WTC11 (cell line): ENCODE results near the gene KCNA2.

ENCODE experiments used
- ATF3 ChIP-seq: sonication (generic); formaldehyde crosslinking; conservative IDR thresholded peaks from 2 replicates; pipeline ENCODE4 v1.8.1; 2022; ENCODE audit warnings: mild to moderate bottlenecking, missing genetic modification reagents
- CTCF ChIP-seq: fragments of 200-600 bp; IDR thresholded peaks from 2 replicates; pipeline ENCODE4 v1.8.0; 2022; ENCODE audit warnings: antibody characterized with exemption
- E2F1 ChIP-seq: sonication (generic); formaldehyde crosslinking; IDR thresholded peaks from 2 replicates; pipeline ENCODE4 v1.8.0; 2022; ENCODE audit warnings: mild to moderate bottlenecking, missing genetic modification reagents
- FOXP1 ChIP-seq: sonication (generic); formaldehyde crosslinking; IDR thresholded peaks from 2 replicates; pipeline ENCODE4 v1.8.0; 2022; ENCODE audit warnings: missing genetic modification reagents, mild to moderate bottlenecking, moderate library complexity, borderline replicate concordance
- JUN ChIP-seq: sonication (generic); formaldehyde crosslinking; IDR thresholded peaks from 2 replicates; pipeline ENCODE4 v1.8.0; 2023; ENCODE audit warnings: mild to moderate bottlenecking, missing genetic modification reagents
- MAX ChIP-seq: sonication (generic); formaldehyde crosslinking; IDR thresholded peaks from 2 replicates; pipeline ENCODE4 v1.8.0; 2022; ENCODE audit warnings: mild to moderate bottlenecking, missing genetic modification reagents
- NFE2L1 ChIP-seq: sonication (generic); formaldehyde crosslinking; IDR thresholded peaks from 2 replicates; pipeline ENCODE4 v1.8.1; 2023; ENCODE audit warnings: missing genetic modification reagents
- TP53 ChIP-seq: sonication (generic); formaldehyde crosslinking; IDR thresholded peaks from 2 replicates; pipeline ENCODE4 v1.8.1; 2023; ENCODE audit warnings: mild to moderate bottlenecking, missing genetic modification reagents
- USF2 ChIP-seq: sonication (generic); formaldehyde crosslinking; IDR thresholded peaks from 2 replicates; pipeline ENCODE4 v1.8.1; 2023; ENCODE audit warnings: mild to moderate bottlenecking, missing genetic modification reagents, moderate library complexity
- ZNF423 ChIP-seq: fragments of 250-450 bp; sonication (Bioruptor Pico); IDR thresholded peaks from 2 replicates; pipeline ENCODE4 v2.1.2; 2022; ENCODE audit warnings: mild to moderate bottlenecking, moderate library complexity

- peak; percentile 59 for TF ChIP-seq CTCF
- no peak for TF ChIP-seq USF2
- TF ChIP-seq ZNF423 (CRISPR knock-in tag): no peak
- TF ChIP-seq JUN (CRISPR knock-in tag): no peak
- no peak for TF ChIP-seq TP53 (CRISPR knock-in tag)
- TF ChIP-seq E2F1 (CRISPR knock-in tag): no peak
- TF ChIP-seq NFE2L1 (CRISPR knock-in tag): no peak
- 0 out of 2 replicates have a peak, but pooled peaks have one; percentile 28 for TF ChIP-seq MAX (CRISPR knock-in tag)
- TF ChIP-seq FOXP1 (CRISPR knock-in tag): no peak
- TF ChIP-seq ATF3 (CRISPR knock-in tag): no peak
These were observed 51.0 kb downstream of the KCNA2 start for GRCh38 chr1:110554871-110555801.
